H1 (cell line): ENCODE results near the gene ADAMTS4. TPM values are rescaled to one million over a fixed set of nuclear protein-coding genes. Genes with fewer than 3 reads are reported as not detected.

Experiments
- CTCF ChIA-PET: fragments of 300-600 bp; sonication (Branson Sonifier 250); formaldehyde crosslinking; loops from one replicate; lab custom pipeline; 2021; ENCODE audit not compliant: partially characterized antibody; lab: Charles Lee
- POLR2A ChIA-PET: fragments of 300-600 bp; sonication (Branson Sonifier 250); formaldehyde crosslinking; loops from one replicate; lab custom pipeline; 2021; ENCODE audit warnings: inconsistent platforms; ENCODE audit not compliant: partially characterized antibody; lab: Charles Lee
- DNase-seq, 2 experiments: peaks; one replicate each; pipeline versions ENCODE4 v3.0.0 to v3.0.0-alpha.2; 2010 to 2022; ENCODE audit warnings: low spot score in 2 of 2, low read depth in 1 of 2, mixed read lengths in 1 of 2
- FAIRE-seq: peaks from 2 replicates; lab custom pipeline; 2011; peaks lifted over from hg19 to GRCh38; lab: Jason Lieb, UNC
- H2AFZ ChIP-seq: 2 replicates; pipeline ENCODE4 v1.8.1; 2012; ENCODE audit warnings: low read length, inconsistent platforms
- H2AK5ac ChIP-seq: 2 replicates; pipeline ENCODE4 v1.6.1; 2013; ENCODE audit warnings: low read depth, low read length
- H2BK120ac ChIP-seq: replicated peaks from 2 replicates; pipeline ENCODE3; 2013; ENCODE audit warnings: low read depth, low read length, inconsistent platforms
- H2BK12ac ChIP-seq: 2 replicates; pipeline ENCODE4 v1.6.1; 2013; ENCODE audit warnings: low read depth, low read length
- H2BK15ac ChIP-seq: 2 replicates; pipeline ENCODE4 v1.6.1; 2013; ENCODE audit warnings: low read length
- H2BK20ac ChIP-seq: 2 replicates; pipeline ENCODE4 v1.6.1; 2013; ENCODE audit warnings: low read length
- H2BK5ac ChIP-seq: 2 replicates; pipeline ENCODE4 v1.6.1; 2013; ENCODE audit warnings: low read depth, low read length
- H3K14ac ChIP-seq: 2 replicates; pipeline ENCODE4 v1.6.1; 2013; ENCODE audit warnings: inconsistent platforms; ENCODE audit not compliant: insufficient read length
- H3K18ac ChIP-seq: 2 replicates; pipeline ENCODE4 v1.6.1; 2013; ENCODE audit warnings: low read length; ENCODE audit errors: extremely low read depth
- H3K23ac ChIP-seq: 2 replicates; pipeline ENCODE4 v1.6.1; 2013; ENCODE audit warnings: inconsistent platforms; ENCODE audit not compliant: insufficient read length
- H3K23me2 ChIP-seq: 2 replicates; pipeline ENCODE4 v1.6.1; 2013; ENCODE audit warnings: low read depth, low read length
- H3K27ac ChIP-seq: 2 replicates; pipeline ENCODE4 v1.6.1; 2011; ENCODE audit warnings: low read depth, low read length, inconsistent platforms
- H3K27me3 ChIP-seq, 4 experiments: replicated peaks in 1 of 4; 1 replicate in 1 of 4; 2 replicates in 3 of 4; pipeline versions ENCODE4 v1.6.1 to v1.8.1; 2011 to 2013; ENCODE audit warnings: low read length in 3 of 4, mild to moderate bottlenecking in 3 of 4, inconsistent platforms in 2 of 4, mixed read lengths in 2 of 4, moderate library complexity in 1 of 4; ENCODE audit not compliant: control insufficient read depth in 3 of 4, insufficient read depth in 3 of 4; ENCODE audit errors: extremely low read depth in 1 of 4
- H3K36me3 ChIP-seq, 4 experiments: 2 replicates each; pipeline versions ENCODE4 v1.6.1 to v1.8.1; 2011 to 2013; ENCODE audit warnings: mild to moderate bottlenecking in 4 of 4, low read length in 3 of 4, moderate library complexity in 2 of 4, control low read depth in 1 of 4, inconsistent platforms in 1 of 4; ENCODE audit not compliant: insufficient read depth in 4 of 4, control insufficient read depth in 2 of 4
- H3K4ac ChIP-seq: replicated peaks from 2 replicates; pipeline ENCODE3; 2013; ENCODE audit warnings: low read length, low read depth, mixed read lengths, inconsistent platforms; ENCODE audit not compliant: insufficient read length
- H3K4me1 ChIP-seq, 4 experiments: replicated peaks in 1 of 4; 1 replicate in 1 of 4; 2 replicates in 3 of 4; pipeline versions ENCODE4 v1.6.1 to v1.8.1; 2011 to 2013; ENCODE audit warnings: low read length in 3 of 4, inconsistent platforms in 2 of 4, mixed read lengths in 1 of 4; ENCODE audit not compliant: insufficient read depth in 4 of 4, control insufficient read depth in 3 of 4
- H3K4me2 ChIP-seq, 2 experiments: 2 replicates each; pipeline versions ENCODE4 v1.6.1 to v1.8.1; 2011 to 2013; ENCODE audit warnings: low read depth in 2 of 2, low read length in 2 of 2, control low read depth in 1 of 2, inconsistent platforms in 1 of 2, mild to moderate bottlenecking in 1 of 2; ENCODE audit not compliant: insufficient read depth in 1 of 2
- H3K4me3 ChIP-seq, 4 experiments: fragments of 200-600, 300-600 bp in 1 of 4; sonication (generic), shearing (Covaris generic), sonication (Bioruptor Twin) in 1 of 4; 2 replicates each; pipeline versions ENCODE4 v1.5.1 to v1.8.1; 2011 to 2016; ENCODE audit warnings: low read length in 4 of 4, low read depth in 3 of 4, control low read depth in 2 of 4, inconsistent platforms in 2 of 4, mild to moderate bottlenecking in 2 of 4, mixed read lengths in 1 of 4, moderate library complexity in 1 of 4; ENCODE audit not compliant: insufficient read depth in 2 of 4; ENCODE audit errors: extremely low read depth in 1 of 4
- H3K56ac ChIP-seq: replicated peaks from 2 replicates; pipeline ENCODE3; 2013; ENCODE audit warnings: low read depth, mild to moderate bottlenecking, mixed read lengths, low read length, inconsistent platforms; ENCODE audit not compliant: insufficient read length
- H3K79me1 ChIP-seq: 2 replicates; pipeline ENCODE4 v1.6.1; 2013; ENCODE audit warnings: low read depth, low read length, control low read depth
- H3K79me2 ChIP-seq, 2 experiments: 2 replicates each; pipeline versions ENCODE4 v1.6.1 to v1.8.1; 2012 to 2013; ENCODE audit warnings: low read length in 2 of 2, mild to moderate bottlenecking in 2 of 2, inconsistent platforms in 1 of 2; ENCODE audit not compliant: insufficient read depth in 2 of 2, control insufficient read depth in 1 of 2
- H3K9ac ChIP-seq, 4 experiments: replicated peaks in 1 of 4; 1 replicate in 1 of 4; 2 replicates in 3 of 4; pipeline versions ENCODE4 v1.6.1 to v1.8.1; 2011 to 2013; ENCODE audit warnings: low read depth in 3 of 4, low read length in 3 of 4, control low read depth in 2 of 4, mild to moderate bottlenecking in 2 of 4, moderate library complexity in 2 of 4, inconsistent platforms in 1 of 4; ENCODE audit errors: extremely low read depth in 1 of 4
- H3K9me3 ChIP-seq, 2 experiments: 2 replicates each; pipeline versions ENCODE4 v1.6.1 to v1.8.1; 2012 to 2013; ENCODE audit warnings: mild to moderate bottlenecking in 2 of 2, moderate library complexity in 2 of 2, control low read depth in 1 of 2, inconsistent platforms in 1 of 2, low read depth in 1 of 2, low read length in 1 of 2, mixed read lengths in 1 of 2; ENCODE audit not compliant: insufficient read depth in 2 of 2
- H4K20me1 ChIP-seq, 2 experiments: replicated peaks in 1 of 2; 2 replicates each; pipeline versions ENCODE3 to v1.8.1; 2011 to 2013; ENCODE audit warnings: inconsistent platforms in 2 of 2, low read length in 2 of 2, mild to moderate bottlenecking in 1 of 2; ENCODE audit not compliant: insufficient read depth in 2 of 2, control insufficient read depth in 1 of 2
- H4K5ac ChIP-seq: 2 replicates; pipeline ENCODE4 v1.6.1; 2013; ENCODE audit warnings: low read length, low read depth, mixed read lengths, inconsistent platforms; ENCODE audit not compliant: insufficient read length
- H4K8ac ChIP-seq: 2 replicates; pipeline ENCODE4 v1.8.0; 2013; ENCODE audit warnings: mild to moderate bottlenecking, moderate library complexity, low read length, inconsistent platforms; ENCODE audit not compliant: insufficient read depth; ENCODE audit errors: extremely low read depth
- H4K91ac ChIP-seq: replicated peaks from 2 replicates; pipeline ENCODE3; 2013; ENCODE audit warnings: low read length, mixed read lengths, inconsistent platforms; ENCODE audit not compliant: insufficient read length
- CTBP2 ChIP-seq: IDR thresholded peaks from 2 replicates; pipeline ENCODE4 v1.7.0; 2011; ENCODE audit warnings: borderline replicate concordance, mild to moderate bottlenecking, moderate library complexity, mixed read lengths, low read length; ENCODE audit not compliant: insufficient read depth, insufficient read length
- POLR2A ChIP-seq, 2 experiments: IDR thresholded peaks; 1 replicate in 1 of 2; 2 replicates in 1 of 2; pipeline ENCODE4 v1.6.1; 2011; ENCODE audit warnings: low read depth in 2 of 2, low read length in 2 of 2, mild to moderate bottlenecking in 2 of 2; ENCODE audit errors: control extremely low read depth in 1 of 2
- POLR2AphosphoS5 ChIP-seq: IDR thresholded peaks from 2 replicates; pipeline ENCODE4 v1.6.1; 2011; ENCODE audit warnings: low read depth, low read length
- WGBS, 2 experiments: shearing (Covaris generic) in 1 of 2; methylation state at CpG; one replicate each; pipeline versions ENCODE4 v1.1.6 to v1.1.7; 2013 to 2015; ENCODE audit warnings: low lambda C conversion rate in 2 of 2, mixed read lengths in 2 of 2, inconsistent platforms in 1 of 2, low coverage in 1 of 2, missing lambda C conversion rate in 1 of 2; ENCODE audit not compliant: insufficient replicate concordance in 2 of 2, insufficient coverage in 1 of 2, insufficient read length in 1 of 2; ENCODE audit errors: extremely low coverage in 1 of 2, missing lambda C conversion rate in 1 of 2; 5-methylcytosine and 5-hydroxymethylcytosine counted together
- polyA plus RNA-seq, 7 experiments: library from polyadenylated mRNA; depleted of rRNA in 3 of 7; stranded (reverse) in 5 of 7; unstranded in 2 of 7; fragments of >200 nt in 5 of 7; fragments of 200-250 nt in 2 of 7; gene quantifications; 1 replicate in 5 of 7; 2 replicates in 1 of 7; 4 replicates in 1 of 7; pipeline versions ENCODE4 v1.2.1 to v1.2.3, GENCODE V29; 2011 to 2013; ENCODE audit warnings: missing spikeins in 2 of 7, mixed read lengths in 2 of 7
- total RNA-seq: library from RNA; stranded (reverse); fragmentation: NEBNext Ultra II Directional; extraction: Animal tissue kit (Norgen Biotek cat#: 25700); gene quantifications from 2 replicates; pipeline ENCODE4 v1.2.1, GENCODE V29; 2021

Gene ADAMTS4
- total and polyA plus RNA-seq, 2 of the 8 experiments (the other 6 are each of a cell fraction or from before 2014, with no cell fraction given): 4.6 to 7.2 TPM

DNA sequence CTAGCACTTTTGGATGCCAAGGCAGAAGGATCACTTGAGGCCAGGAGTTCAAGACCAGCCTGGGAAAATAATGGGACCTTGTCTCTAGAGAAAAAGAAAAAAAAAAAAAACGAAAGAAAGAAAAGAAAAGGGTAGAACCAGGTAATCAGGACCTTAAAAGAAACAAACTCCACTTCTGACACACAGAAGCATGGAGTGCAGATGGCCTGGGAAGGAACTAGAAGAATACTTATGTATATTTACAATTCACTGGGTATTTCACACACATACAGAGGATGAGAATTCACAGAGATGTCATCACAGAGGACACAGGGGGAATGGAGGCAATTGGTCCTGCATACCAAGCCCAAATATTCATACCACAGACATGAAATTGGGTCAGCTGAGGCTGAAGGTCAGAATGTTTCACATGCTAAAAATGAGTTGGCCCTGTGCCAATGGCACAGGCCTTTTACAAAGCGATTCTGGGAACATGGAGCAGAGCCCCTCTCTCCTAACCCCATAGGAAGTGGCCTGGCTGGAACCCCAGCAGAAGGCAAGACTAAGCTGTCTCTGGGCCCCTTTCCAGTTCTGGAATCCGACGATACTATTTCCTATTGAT is 26.0 kb downstream of the ADAMTS4 start:
- H3K4me2 ChIP-seq: no peak overlapping the region
- H2BK5ac ChIP-seq: no peak overlapping the region
- H2AK5ac ChIP-seq: no peak overlapping the region
- no peak for TF ChIP-seq POLR2A (IDR thresholded peaks at IDR 0.05; ENCODE audit: control extremely low read depth in 1 of 2, low read depth in 2 of 2, low read length in 2 of 2)
- no peak for TF ChIP-seq POLR2AphosphoS5
- TF ChIP-seq CTBP2: no peak
- peaks cover 0 to 6% of the 10 kb centered on the region in 2 experiments for H4K20me1 ChIP-seq
- peaks cover 2% of the 10 kb centered on the region; the same call in 1 of the 2 replicates for H3K23me2 ChIP-seq
- no peak overlapping the region for H2BK15ac ChIP-seq
- CTCF ChIA-PET: interaction anchor here (0.6 to 1.2 kb wide), 4 partner anchors 21 to 76 kb away, joined by 3 to 6 read pairs (median 4); no protein-coding TSS in a partner anchor
- H4K8ac ChIP-seq: no peak overlapping the region
- H3K27me3 ChIP-seq: no peaks in the 10 kb centered on the region
- no peak overlapping the region for H2BK20ac ChIP-seq
- peaks cover 4% of the 10 kb centered on the region for H3K79me1 ChIP-seq
- H3K4me1 ChIP-seq: peaks cover 0 to 9% (median under 1%) of the 10 kb centered on the region in 4 experiments; a peak in 2 of 7 replicates
- no peak overlapping the region for H3K18ac ChIP-seq
- H3K9me3 ChIP-seq: no peaks in the 10 kb centered on the region
- no peak overlapping the region for H3K23ac ChIP-seq
- no peak overlapping the region for H2BK12ac ChIP-seq
- no peak overlapping the region for H3K14ac ChIP-seq
- WGBS, 2 experiments: 71% methylated on average over 4 of the region's 4 CpGs; no CpG with 5 or more reads in 1 of the 2 experiments
- H2BK120ac ChIP-seq: no peak overlapping the region
- no peak overlapping the region for H3K9ac ChIP-seq
- no peak overlapping the region for H3K4me3 ChIP-seq
- H4K5ac ChIP-seq: no peak overlapping the region
- no peak overlapping the region for H4K91ac ChIP-seq
- no peak overlapping the region for H2AFZ ChIP-seq
- H3K56ac ChIP-seq: no peak overlapping the region
- H3K79me2 ChIP-seq: peaks cover 0 to 4% of the 10 kb centered on the region in 2 experiments; a peak in 1 of 4 replicates
- no peak for FAIRE-seq
- peaks cover 13 to 43% (median 35%) of the 10 kb centered on the region in 4 experiments for H3K36me3 ChIP-seq
- no peak for DNase-seq
- POLR2A ChIA-PET: no interaction called here
- no peak overlapping the region for H3K4ac ChIP-seq
- no peak overlapping the region for H3K27ac ChIP-seq
